GM12878 (cell line): ENCODE results near the gene GALNTL6. TPM values are rescaled to one million over a fixed set of nuclear protein-coding genes. Genes with fewer than 3 reads are reported as not detected.

ENCODE experiments used
- ATAC-seq: fragments of 200-7000 bp; cut with Tn5 transposase; 3 replicates; pipeline ENCODE4 v1.9.1; 2020; ENCODE audit warnings: mild to moderate bottlenecking, moderate library complexity
- BruUV-seq: library from RNA; stranded (reverse); fragments of 400-500 nt; replicated peaks from 2 replicates; lab custom pipeline; 2021; lab: Mats Ljungman, UMichigan
- CTCF ChIA-PET: fragments of 300-600 bp; sonication (Branson Sonifier 250); formaldehyde crosslinking; extraction: SDS; loops from one replicate; lab custom pipeline; 2021; ENCODE audit warnings: inconsistent platforms; lab: Yijun Ruan, JAX
- POLR2A ChIA-PET: fragments of 350-600 bp; formaldehyde crosslinking; extraction: SDS; loops from one replicate; lab custom pipeline; 2021; ENCODE audit warnings: inconsistent platforms; lab: Charles Lee
- RAD21 ChIA-PET: fragments of 300-600 bp; sonication (Branson Sonifier 250); formaldehyde crosslinking; loops from one replicate; lab custom pipeline; 2023; ENCODE audit warnings: antibody characterized with exemption; ENCODE audit not compliant: unreplicated experiment; lab: Charles Lee
- SMC1A ChIA-PET: fragments of 300-600 bp; sonication (Branson Sonifier 250); formaldehyde crosslinking; loops from one replicate; lab custom pipeline; 2023; ENCODE audit not compliant: unreplicated experiment, uncharacterized antibody; lab: Charles Lee
- DNase-seq: peaks from one replicate; pipeline ENCODE4 v3.0.0-alpha.2; 2011; ENCODE audit warnings: low read depth, low spot score
- FAIRE-seq: peaks from 3 replicates; lab custom pipeline; 2011; peaks lifted over from hg19 to GRCh38; lab: Jason Lieb, UNC
- H2AFZ ChIP-seq: 2 replicates; pipeline ENCODE4 v1.6.0; 2011; ENCODE audit warnings: low read depth, low read length, control low read depth; ENCODE audit not compliant: control insufficient read depth
- H3K27ac ChIP-seq: 2 replicates; pipeline ENCODE4 v1.5.1; 2011; ENCODE audit warnings: control low read depth; ENCODE audit not compliant: control insufficient read depth, insufficient read depth
- H3K27me3 ChIP-seq, 2 experiments: replicated peaks in 1 of 2; 2 replicates each; pipeline versions ENCODE4 v1.6.0 to v1.6.1; 2011; ENCODE audit warnings: low read length in 1 of 2; ENCODE audit not compliant: control insufficient read depth in 2 of 2, insufficient read depth in 2 of 2
- H3K36me3 ChIP-seq, 2 experiments: 2 replicates each; pipeline ENCODE4 v1.5.1; 2011; ENCODE audit warnings: low read length in 1 of 2; ENCODE audit not compliant: control insufficient read depth in 2 of 2, insufficient read depth in 2 of 2
- H3K4me1 ChIP-seq: 2 replicates; pipeline ENCODE4 v1.6.1; 2011; ENCODE audit warnings: mild to moderate bottlenecking, low read length, moderate library complexity, mixed read lengths; ENCODE audit not compliant: control insufficient read depth, insufficient read depth
- H3K4me2 ChIP-seq: 2 replicates; pipeline ENCODE4 v1.6.0; 2011; ENCODE audit warnings: control low read depth; ENCODE audit not compliant: control insufficient read depth, insufficient read depth
- H3K4me3 ChIP-seq: fragments of 200-600 bp; sonication (generic); 2 replicates; pipeline ENCODE4 v1.5.1; 2016
- H3K79me2 ChIP-seq: 2 replicates; pipeline ENCODE4 v1.6.0; 2011; ENCODE audit warnings: low read length; ENCODE audit not compliant: control insufficient read depth, insufficient read depth
- H3K9ac ChIP-seq: 2 replicates; pipeline ENCODE4 v1.8.0; 2011; ENCODE audit warnings: low read length, control low read depth, mixed read lengths; ENCODE audit not compliant: control insufficient read depth, insufficient read depth
- H3K9me3 ChIP-seq: replicated peaks from 3 replicates; pipeline ENCODE4 v1.5.1; 2011; ENCODE audit warnings: mild to moderate bottlenecking, low read length; ENCODE audit not compliant: control insufficient read depth, insufficient read depth
- H4K20me1 ChIP-seq: 2 replicates; pipeline ENCODE4 v1.6.0; 2011; ENCODE audit not compliant: control insufficient read depth, insufficient read depth
- ATF7 ChIP-seq: fragments of 450-650 bp; IDR thresholded peaks from 2 replicates; pipeline ENCODE4 v1.6.1; 2016; ENCODE audit warnings: low read depth, mild to moderate bottlenecking
- FOS ChIP-seq: IDR thresholded peaks from 3 replicates; pipeline ENCODE4 v1.6.1; 2011; ENCODE audit warnings: borderline replicate concordance; ENCODE audit not compliant: insufficient read length; ENCODE audit errors: extremely low read depth
- NR2F1 ChIP-seq: fragments of 450-650 bp; conservative IDR thresholded peaks from 2 replicates; pipeline ENCODE4 v1.6.1; 2017; ENCODE audit warnings: mild to moderate bottlenecking
- RCOR1 ChIP-seq: conservative IDR thresholded peaks from 2 replicates; pipeline ENCODE4 v1.6.1; 2012; ENCODE audit warnings: low read depth, low read length, improper control_type of control experiment
- RUNX3 ChIP-seq: IDR thresholded peaks from 2 replicates; pipeline ENCODE4 v1.6.1; 2012; ENCODE audit warnings: low read length, inconsistent platforms
- SMAD5 ChIP-seq: IDR thresholded peaks from 2 replicates; pipeline ENCODE4 v1.6.1; 2016; ENCODE audit warnings: antibody characterized with exemption, low read depth
- SUZ12 ChIP-seq: fragments of 200-600 bp; sonication (generic); IDR thresholded peaks from one replicate; pipeline ENCODE4 v1.6.1; 2018; ENCODE audit warnings: antibody characterized with exemption, mild to moderate bottlenecking; ENCODE audit not compliant: unreplicated experiment
- YY1 ChIP-seq: IDR thresholded peaks from 2 replicates; pipeline ENCODE4 v1.6.1; 2011; ENCODE audit warnings: low read depth, mild to moderate bottlenecking, low read length
- ZNF24 ChIP-seq: fragments of 450-650 bp; IDR thresholded peaks from 2 replicates; pipeline ENCODE4 v1.6.1; 2017; ENCODE audit warnings: antibody characterized with exemption, mild to moderate bottlenecking
- ZNF274 ChIP-seq: IDR thresholded peaks from one replicate; pipeline ENCODE4 v1.8.0; 2011; ENCODE audit not compliant: insufficient read length, insufficient read depth
- WGBS: methylation state at CpG from one replicate; pipeline ENCODE4 v1.1.6; 2016; ENCODE audit warnings: low lambda C conversion rate; ENCODE audit not compliant: insufficient replicate concordance, insufficient coverage; ENCODE audit errors: missing lambda C conversion rate; 5-methylcytosine and 5-hydroxymethylcytosine counted together
- in situ Hi-C: fragments of 300-500 bp; cut with MboI; formaldehyde crosslinking; loops from 9 replicates; pipeline ENCODE4 v1.14.3; 2018; ENCODE audit warnings: mixed read lengths
- intact Hi-C: fragments of 100-400 bp; cut with micrococcal nuclease; formaldehyde crosslinking; loops from one replicate; pipeline ENCODE4 v1.14.2; 2022; ENCODE audit not compliant: unreplicated experiment
- polyA plus RNA-seq, 11 experiments: library from polyadenylated mRNA; depleted of rRNA in 4 of 11; unstranded in 6 of 11; stranded (reverse) in 5 of 11; fragments of >200 nt; fragmentation: Nextera tagmentation in 4 of 11; fragmentation: Illumina TruSeq in 1 of 11; extraction: Ambion mirVana in 4 of 11; extraction: Trizol in 1 of 11; gene quantifications; 1 replicate in 1 of 11; 2 replicates in 10 of 11; pipeline versions ENCODE4 v1.2.1 to v1.2.3, GENCODE V29; 2011 to 2016; ENCODE audit warnings: inconsistent platforms in 2 of 11, missing spikeins in 2 of 11, low read depth in 1 of 11
- total RNA-seq, 4 experiments: library from RNA; depleted of rRNA in 3 of 4; stranded (reverse); fragments of >200 nt in 3 of 4; fragmentation: Illumina TruSeq in 1 of 4; extraction: Trizol in 1 of 4; gene quantifications; 2 replicates each; pipeline versions ENCODE4 v1.2.1 to v1.2.3, GENCODE V29; 2013 to 2021

GALNTL6 gene
- total and polyA plus RNA-seq, 10 of the 15 experiments (the other 5 are each of a cell fraction or from before 2014, with no cell fraction given), result 0.01 to 0.29 TPM; not detected in 8

GRCh38 chr4:171940656-171941055 lies 127.5 kb downstream of the GALNTL6 start:
- Histone ChIP-seq H3K79me2 (no peaks in the 10 kb centered on the region), H3K27me3 (no peaks in the 10 kb centered on the region), H4K20me1 (no peaks in the 10 kb centered on the region), H2AFZ (no peak overlapping the region), H3K9ac (no peak overlapping the region), H3K27ac (no peak overlapping the region), H3K4me1 (no peaks in the 10 kb centered on the region), H3K4me2 (no peak overlapping the region), H3K9me3 (no peaks in the 10 kb centered on the region), H3K4me3 (no peak overlapping the region), H3K36me3 (no peaks in the 10 kb centered on the region)
- in situ Hi-C loops, result no loop called here
- ChIA-PET SMC1A (no interaction called here), RAD21 (no interaction called here), CTCF (no interaction called here), POLR2A (interaction anchor here (0.6 kb wide), 1 partner anchor 23 kb away, joined by 4 read pairs; no protein-coding TSS in a partner anchor)
- no peak for ATAC-seq
- no TSS peak for BruUV-seq
- no peak for FAIRE-seq
- no peak for DNase-seq
- 25% methylated on average over 6 of the region's 6 CpGs for WGBS
- TF ChIP-seq RCOR1, result no peak
- no peak for TF ChIP-seq ZNF24
- TF ChIP-seq SMAD5, result no peak
- TF ChIP-seq FOS, result no peak
- intact Hi-C loops, result no loop called here

- no peaks in the 10 kb centered on the region for H4K20me1 ChIP-seq
- H3K4me3 ChIP-seq, result no peak overlapping the region
- ChIA-PET RAD21 (no interaction called here), POLR2A (no interaction called here), SMC1A (no interaction called here), CTCF (interaction anchor here (0.5 kb wide), 1 partner anchor 1935 kb away, joined by 4 read pairs; no protein-coding TSS in a partner anchor)
- H3K9ac ChIP-seq, result no peak overlapping the region
- no peak overlapping the region for H2AFZ ChIP-seq
- TF ChIP-seq NR2F1 (no peak), YY1 (no peak), ATF7 (no peak), ZNF274 (no peak), RUNX3 (no peak), FOS (no peak), SUZ12 (no peak)
- FAIRE-seq, result no peak
- ATAC-seq, result no peak
- no peak overlapping the region for H3K27ac ChIP-seq
- no TSS peak for BruUV-seq
- H3K4me1 ChIP-seq, result no peaks in the 10 kb centered on the region
- H3K9me3 ChIP-seq, result no peaks in the 10 kb centered on the region
- in situ Hi-C loops, result no loop called here
- H3K36me3 ChIP-seq, result no peaks in the 10 kb centered on the region
- intact Hi-C loops, result no loop called here
- H3K27me3 ChIP-seq, result no peaks in the 10 kb centered on the region
- no peaks in the 10 kb centered on the region for H3K79me2 ChIP-seq
- no peak overlapping the region for H3K4me2 ChIP-seq
- DNase-seq, result no peak
These were observed 134.2 kb downstream of the GALNTL6 start for GRCh38 chr4:171947400-171947799.
